Stimulated activated CD4-positive, alpha-beta T cell treated with anti-CD3 and anti-CD28 coated beads, Interleukin-1b, Interleukin-23, amount 100 ng/mL, for 1 hour (primary cell): ENCODE measurements around the gene CD59.
"Not testable (repeated sequence)": the region's sequence is repeated elsewhere in the genome, so short reads cannot be mapped to it uniquely, and the experiment has no call there.

ENCODE experiments used
- DNase-seq, 2 donors: peaks; one replicate each; pipeline ENCODE4 v3.0.0-alpha.2; 2020; ENCODE audit warnings: low read depth in 2 of 2

Gene CD59

DNA sequence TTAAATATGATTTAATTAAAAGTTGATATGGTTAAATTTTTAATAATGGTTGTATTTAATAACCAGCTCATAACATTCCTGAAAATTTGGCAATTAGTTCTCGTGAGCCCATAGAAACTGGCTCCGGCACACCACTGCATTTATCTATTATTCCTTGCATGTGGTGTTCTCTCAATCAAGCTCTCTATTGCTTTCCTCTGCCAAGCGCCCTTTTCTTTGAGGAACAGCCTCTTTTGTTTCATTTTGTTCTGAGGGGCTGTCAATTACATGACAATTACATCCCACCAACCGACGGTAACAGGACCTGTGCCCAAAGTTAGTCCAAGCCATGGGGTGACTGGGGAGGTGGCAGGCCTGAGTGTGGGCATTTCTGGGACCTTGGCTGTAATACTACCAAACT lies 43.7 kb downstream of the CD59 start:
- no peak for DNase-seq

DNA sequence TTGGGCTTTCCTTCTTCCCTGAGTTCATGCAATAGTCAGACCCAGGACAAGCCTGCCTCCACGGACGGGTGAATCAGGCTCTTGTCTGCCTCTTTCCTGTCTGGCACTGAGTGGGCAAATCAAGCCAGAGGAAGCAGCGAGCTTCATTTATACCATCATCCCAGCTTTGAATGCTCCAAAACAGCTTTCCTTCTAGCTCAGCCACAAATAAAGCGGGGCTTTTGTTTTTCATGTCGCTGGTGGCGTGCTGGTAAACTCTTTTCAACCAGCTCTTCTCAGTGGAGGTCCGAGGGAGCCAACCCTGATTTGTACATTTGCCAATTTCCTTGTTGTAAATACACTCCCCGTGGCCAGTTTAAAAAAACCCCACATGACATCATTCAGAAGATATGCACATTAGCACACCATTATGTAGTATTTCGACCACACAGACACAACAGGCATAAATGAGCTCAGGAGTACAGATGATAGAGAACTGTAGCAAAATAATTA lies 44.2 kb downstream of the CD59 start:
- DNase-seq, result no peak

DNA sequence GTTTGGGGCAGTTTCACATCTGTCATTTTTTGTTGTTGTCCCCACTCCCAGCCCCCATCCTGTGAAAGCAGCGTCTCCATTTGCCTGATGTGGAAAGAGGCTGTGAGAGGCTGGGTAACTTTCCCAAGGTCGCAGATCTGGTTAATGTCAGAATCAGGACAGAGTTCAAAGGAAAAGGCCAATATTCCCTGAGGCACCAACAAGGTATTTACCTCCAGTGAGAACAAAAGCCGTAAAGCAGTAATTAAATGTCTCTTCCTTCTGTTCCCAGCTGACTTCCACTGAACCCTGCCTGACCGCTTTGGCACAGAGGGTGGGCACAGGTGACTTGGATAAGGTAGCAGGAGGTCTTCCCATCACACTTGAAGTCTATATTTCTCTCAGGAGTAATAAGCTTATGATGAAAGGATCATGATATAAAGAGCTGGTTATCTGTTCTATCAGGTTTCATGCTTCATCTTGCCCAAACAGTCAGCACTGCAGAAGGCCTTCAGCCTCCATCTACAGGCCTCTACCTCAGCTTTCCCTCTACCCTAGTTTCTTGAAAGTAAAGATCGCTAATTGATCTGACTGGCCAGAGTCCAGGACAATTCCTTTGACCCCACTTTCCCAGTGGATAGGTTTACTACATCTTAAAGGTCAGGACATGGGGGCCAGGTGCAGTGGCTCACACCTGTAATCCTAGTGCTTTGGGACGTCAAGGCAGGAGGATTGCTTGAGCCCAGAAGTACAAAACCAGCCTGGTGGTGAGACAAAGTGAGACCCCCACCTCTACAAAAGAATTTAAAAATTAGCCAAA lies 45.0 kb downstream of the CD59 start:
- no peak for DNase-seq

- no peak for DNase-seq
Observed at GRCh38 chr11:33690290-33691065, 45.7 kb downstream of the CD59 start.

- DNase-seq, result no peak
Observed at GRCh38 chr11:33689501-33689900, 46.7 kb downstream of the CD59 start.

- DNase-seq, result no peak
Observed at GRCh38 chr11:33689085-33689484, 47.1 kb downstream of the CD59 start.

- no peak for DNase-seq
Observed at GRCh38 chr11:33687733-33688479, 48.3 kb downstream of the CD59 start.

DNA sequence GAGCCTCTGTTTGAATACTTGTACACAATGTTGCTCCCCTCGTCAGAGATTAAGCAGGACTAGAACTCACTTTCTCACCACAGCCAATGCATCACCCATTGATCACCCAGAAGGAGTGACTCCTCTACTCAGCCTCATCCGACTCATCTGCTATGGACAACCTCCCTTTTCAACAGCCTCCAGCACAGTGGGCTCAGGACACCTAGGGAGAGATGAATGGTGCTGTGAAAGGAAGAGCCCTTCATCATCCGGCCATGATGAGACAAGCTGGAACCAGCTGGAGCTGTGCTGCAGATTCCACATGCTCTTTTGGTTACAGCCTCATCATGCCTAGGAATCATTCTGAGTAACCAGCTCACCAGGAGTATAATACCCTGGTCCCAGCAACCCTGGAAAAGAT lies 51.1 kb downstream of the CD59 start:
- no peak for DNase-seq

DNA sequence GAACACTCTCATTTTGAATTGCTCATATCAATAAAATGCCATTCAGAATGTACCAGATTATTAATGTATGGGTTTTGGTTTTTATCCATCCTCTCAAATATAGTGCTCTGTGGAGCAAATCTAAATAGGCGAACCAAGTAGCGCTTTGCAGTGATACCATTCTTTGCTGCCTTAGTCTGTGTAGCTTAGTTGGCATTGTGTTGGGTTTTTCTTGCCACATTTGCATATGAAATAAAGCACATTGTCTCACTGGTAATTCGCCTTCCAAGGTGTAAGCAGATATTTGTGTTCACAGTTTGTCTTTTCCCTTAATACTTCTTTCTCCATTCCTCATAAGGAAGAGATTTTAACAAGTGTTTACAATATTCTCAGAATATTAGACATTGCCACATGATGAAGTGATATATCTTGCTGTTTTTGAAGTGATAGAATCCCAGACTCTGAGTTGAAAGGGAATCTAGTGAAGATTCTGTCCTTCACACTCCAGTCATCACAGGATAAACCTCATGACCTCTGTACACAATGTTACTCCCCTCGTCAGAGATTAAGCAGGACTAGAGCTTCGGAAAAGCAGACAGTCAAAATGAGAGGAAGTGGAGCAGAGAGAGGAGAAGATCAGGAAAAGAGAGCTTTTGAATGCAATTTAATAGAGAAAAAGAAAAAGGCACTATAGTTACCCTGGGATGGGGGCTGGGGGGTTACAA lies 52.1 kb downstream of the CD59 start:
- no peak for DNase-seq

DNA sequence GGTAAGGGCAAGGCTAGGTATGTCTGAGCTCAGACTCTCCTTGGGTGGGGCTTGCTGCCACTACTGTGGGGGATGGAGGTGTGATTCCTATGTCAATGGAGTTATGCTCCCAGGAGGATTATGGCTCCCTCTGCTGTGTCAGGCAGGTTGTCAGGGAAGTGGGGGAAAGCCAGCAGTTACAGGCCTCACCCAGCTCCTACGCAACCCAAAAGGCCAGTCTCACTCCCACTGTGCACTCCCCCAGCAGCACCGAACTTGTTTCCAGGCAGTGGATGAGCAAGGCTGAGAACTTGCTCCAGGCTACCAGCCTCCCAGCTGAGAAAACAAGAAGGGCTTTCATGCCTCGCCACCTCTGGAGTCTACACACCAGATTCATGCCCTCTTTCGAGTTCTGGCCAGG lies 53.8 kb downstream of the CD59 start:
- no peak for DNase-seq

DNA sequence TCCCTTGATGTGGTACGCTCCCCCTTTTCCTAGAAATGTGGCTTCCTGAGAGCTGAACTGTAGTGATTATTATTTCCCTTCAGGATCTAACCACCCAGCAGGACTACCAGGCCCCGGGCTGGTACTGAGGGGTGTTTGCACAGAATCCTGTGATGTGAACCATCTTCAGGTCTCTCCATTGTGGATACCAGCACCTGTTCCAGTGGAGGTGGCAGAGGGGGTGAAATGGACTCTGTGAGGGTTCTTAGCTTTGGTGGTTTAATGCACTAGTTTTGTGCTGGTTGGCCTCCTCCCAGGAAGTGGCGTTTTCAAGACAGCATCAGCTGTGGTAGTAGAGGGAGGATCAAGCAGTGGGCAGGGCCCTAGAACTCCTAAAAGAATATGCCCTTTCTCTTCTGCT lies 54.2 kb downstream of the CD59 start:
- DNase-seq, result no peak

DNA sequence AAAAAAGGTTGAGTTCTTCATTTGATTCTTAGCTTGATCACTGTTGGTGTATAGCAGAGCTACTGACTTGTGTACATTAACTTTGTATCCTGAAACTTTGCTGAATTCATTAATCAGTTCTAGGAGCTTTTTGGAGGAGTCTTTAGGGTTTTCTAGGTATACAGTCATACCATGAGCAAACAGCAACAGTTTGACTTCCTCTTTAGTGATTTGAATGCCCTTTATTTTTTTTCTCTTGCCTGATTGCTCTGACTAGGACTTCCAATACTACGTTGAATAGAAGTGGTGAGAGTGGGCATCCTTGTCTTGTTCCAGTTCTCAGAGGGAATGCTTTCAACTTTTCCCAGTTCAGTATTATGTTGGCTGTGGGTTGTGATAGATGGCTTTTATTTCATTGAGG lies 57.6 kb downstream of the CD59 start:
- not testable (repeated sequence) for DNase-seq

GRCh38 chr11:33674035-33674814 lies 62.0 kb downstream of the CD59 start:
- no peak for DNase-seq

GRCh38 chr11:33672273-33672672 lies 64.0 kb downstream of the CD59 start:
- DNase-seq, result no peak

DNA sequence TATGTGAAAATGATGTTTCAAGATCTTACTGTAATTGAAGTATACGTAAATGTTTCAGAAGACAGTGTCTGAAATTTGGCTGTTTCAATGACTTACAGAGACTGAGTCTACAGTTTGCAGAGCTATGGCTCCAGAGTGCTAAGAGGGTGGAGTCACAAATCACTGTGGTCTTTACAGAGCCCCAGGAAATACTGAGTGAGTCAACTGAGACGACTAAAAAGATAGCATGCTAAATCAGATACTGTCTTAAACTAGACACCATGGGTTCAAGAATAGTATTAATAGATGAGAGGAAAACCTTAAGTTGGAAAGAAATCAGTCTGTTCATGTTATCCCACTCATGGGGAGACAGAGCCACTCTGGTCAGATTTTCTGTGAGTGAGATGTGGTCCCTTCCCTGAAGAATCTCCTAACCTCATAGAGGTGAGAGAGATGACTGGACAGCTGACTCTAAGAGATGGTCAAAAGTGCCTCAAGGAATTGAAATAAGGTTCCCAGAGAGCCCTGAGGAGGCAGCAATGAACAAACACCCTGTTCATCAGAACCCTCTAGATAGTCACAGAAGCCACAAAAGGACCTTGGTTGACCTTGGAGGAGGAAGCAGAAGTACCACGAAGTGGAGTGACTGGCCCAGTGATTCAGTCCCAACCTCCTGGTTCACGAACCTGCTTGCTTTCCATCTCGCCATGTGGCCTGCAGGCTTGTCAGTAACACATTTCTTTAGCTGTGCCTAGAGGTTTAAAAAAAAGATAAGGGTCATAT lies 65.8 kb downstream of the CD59 start:
- no peak for DNase-seq

GRCh38 chr11:33669598-33670249 lies 66.5 kb downstream of the CD59 start:
- DNase-seq, result no peak

GRCh38 chr11:33668951-33669596 lies 67.1 kb downstream of the CD59 start:
- DNase-seq, result no peak

GRCh38 chr11:33668468-33668825 lies 67.8 kb downstream of the CD59 start:
- no peak for DNase-seq

DNA sequence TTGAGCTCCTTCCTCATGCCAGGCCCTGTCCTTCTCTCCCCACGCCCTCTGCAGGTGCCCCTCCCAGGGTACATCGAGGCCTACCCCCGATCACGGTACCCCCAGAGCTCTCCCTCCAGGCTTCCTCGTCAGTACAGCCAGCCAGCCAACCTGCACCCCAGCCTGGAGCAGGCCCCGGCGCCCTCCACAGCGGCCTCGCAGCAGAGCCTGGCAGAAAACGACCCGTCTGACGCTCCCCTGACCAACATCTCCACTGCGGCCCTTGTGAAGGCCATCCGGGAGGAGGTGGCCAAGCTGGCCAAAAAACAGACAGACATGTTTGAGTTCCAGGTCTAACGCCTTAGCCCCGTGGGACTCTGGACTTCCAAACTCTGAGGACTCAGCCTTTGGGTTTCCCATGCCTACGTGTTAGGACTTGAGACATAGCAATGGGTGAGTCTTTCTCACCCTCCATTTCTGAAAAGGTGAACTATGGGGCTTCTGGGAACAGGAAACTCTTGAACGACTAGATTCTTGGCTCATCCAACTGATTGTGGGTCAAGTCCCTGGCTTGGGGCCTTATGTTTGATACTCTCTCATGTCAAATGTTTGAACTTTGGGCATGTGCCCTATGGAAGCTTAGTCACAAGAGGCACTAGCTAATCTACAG lies 68.3 kb downstream of the CD59 start:
- DNase-seq, result no peak
